Fibroblast of the conjunctiva (primary cell): ENCODE data around the gene PROS1.
A peak's percentile ranks its signal among the peaks of the same experiment; 100 is the strongest.

Experiments
- DNase-seq: peaks from one replicate; pipeline ENCODE4 v3.0.0-alpha.2; 2010; ENCODE audit warnings: low read depth

Gene PROS1

GRCh38 chr3:93973131-93974126 lies at the start of gene PROS1:
TSS of gene PROS1 (minus strand) at chr3:93973896. CDS start at chr3:93973749, 147 bp downstream.
- peak; percentile 56 for DNase-seq

DNA sequence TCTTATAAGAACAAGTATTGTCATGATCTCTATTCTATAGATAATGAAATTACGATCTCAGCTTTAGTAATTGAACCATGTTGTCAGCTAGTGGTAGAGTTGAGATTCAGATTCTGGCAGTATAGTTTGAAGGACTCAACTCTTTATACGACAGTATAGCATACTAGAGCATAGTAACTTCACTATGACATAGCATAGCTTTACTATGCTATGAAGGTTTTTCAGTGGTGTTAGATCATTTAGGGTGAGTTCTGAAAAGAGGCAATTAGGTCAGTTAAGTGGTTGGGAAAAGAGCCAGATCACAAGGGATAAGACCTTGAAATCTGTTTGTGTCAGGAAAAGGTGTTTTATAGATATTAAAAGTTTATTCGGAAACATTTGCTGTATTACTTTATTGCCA lies 46.6 kb upstream of the PROS1 start:
- no peak for DNase-seq

DNA sequence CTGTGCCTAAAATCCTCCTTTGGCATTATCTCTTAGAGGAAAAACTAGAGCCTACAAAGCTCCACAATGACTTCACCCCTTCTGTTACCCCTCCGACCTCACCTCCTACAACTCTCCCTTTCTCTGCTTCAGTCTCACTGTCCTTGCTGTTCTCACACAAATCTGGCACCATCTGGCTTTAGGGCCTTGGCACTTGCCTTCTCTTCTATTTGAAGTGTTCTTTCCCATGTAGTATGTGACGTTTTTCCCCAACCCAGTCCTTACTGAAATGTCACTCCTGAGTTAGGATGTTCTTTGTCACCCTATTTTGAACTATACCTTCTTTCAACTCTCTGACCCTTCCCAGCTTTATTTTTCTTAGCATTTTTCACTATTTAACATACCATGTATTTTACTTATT lies 46.0 kb upstream of the PROS1 start:
- DNase-seq, result no peak

GRCh38 chr3:94015025-94015424 lies 41.3 kb upstream of the PROS1 start:
- DNase-seq, result no peak

DNA sequence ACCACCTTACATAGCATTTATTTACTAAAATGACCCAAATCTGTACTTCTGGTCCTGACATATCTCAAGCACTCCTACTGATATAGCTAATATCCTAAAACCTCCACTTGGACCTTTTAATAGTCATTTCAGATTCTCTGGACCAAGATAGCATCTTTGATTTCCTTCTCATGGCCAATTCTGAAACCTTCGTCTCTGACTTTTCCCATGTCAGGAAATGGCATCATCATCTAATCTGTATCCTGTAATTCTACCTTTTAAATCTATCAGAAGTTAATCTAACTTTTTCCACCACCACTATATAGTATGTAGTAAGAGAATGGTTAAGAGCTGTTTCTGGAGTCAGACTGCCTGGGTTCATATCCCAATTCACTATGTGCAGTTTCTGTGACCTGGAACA lies 38.5 kb upstream of the PROS1 start:
- no peak for DNase-seq

DNA sequence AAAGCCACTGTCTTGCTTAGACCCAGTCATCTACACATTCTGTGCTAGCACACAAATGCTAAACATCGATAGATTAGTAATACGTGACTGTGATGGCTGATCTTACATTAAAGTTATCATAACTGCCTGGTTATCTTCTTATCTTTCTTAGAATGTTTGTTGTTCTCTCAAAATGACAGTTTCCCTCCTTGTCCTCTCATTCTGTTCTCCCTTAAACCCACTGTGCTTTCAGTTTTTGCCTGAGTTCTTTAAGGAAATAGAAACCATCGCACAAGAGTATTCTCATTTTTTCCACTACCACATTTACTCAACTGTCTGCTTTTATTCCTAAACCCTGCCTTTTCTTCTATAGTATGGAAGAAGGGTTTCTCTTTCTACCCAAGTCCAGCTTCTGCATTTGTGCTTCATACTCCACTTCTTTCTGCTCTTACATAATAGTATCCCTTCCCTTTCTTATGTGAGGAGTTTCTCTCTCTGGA lies 37.6 kb upstream of the PROS1 start:
- no peak for DNase-seq

DNA sequence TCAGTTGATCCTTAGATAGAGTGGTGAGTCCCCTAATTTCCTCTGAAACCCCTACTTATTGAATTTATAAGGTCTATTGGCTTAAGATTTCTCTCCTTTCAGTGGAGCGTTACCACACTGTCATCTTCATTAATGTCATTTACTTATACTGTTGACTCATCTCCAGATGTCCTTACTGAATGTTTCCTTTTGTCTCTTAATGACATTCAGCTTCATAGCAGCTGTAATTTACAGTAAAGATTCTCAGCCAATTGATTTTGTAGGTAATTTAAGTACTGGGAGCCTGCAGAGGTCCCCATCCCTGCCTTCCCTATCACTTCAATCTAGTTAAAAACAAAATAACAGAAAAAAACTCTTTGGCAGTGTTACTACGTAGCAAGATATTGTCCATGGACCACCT lies 35.9 kb upstream of the PROS1 start:
- DNase-seq, result no peak

DNA sequence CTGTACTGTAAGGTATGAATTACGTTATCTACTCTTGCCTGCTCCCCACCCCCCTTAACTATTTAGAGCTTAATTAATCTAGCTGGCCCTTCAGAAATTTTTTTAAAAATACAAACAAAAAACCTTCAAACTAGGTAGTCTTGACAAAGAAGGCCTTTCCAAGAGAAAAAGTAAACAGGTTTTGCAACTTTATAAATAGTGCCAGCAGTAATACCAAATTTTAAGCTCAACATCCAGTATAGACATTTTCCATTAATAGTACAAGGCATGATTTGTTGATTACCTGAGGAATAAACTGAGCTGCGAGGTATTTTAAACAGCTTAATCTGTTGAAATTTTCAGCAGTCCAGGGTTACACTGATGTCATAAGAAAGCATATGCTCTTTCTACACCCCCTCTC lies 34.6 kb upstream of the PROS1 start:
- DNase-seq, result no peak

DNA sequence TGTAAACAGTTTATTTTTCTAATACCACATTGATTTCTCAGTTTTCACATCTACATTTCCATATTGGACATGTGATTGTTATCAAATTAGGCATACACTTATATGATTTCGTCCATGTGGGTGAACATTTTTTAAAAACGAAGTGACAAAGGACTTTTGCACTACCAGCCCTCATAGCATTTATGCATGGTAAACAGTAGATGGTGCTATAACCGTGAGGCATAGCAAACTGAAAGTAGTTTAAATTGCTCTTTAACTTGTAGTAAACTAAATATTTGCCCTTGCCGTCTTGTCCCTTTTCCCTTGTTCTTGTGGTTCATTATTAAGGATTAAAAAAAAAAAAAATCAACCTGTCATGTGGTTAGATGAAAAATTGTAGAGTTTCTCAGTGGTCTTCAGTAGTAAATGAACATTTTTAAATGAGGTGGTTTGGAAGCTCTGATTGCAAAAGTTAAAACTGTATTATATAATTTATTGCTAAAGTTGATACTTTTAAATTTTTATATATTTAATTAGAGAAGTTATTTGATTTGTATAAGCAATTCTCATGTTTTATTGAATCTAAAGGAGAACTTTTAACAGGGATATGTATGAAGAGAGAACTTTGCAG lies 30.7 kb upstream of the PROS1 start:
- DNase-seq, result peak; percentile 69

GRCh38 chr3:94001827-94002495 lies 28.3 kb upstream of the PROS1 start:
- no peak for DNase-seq

- DNase-seq, result no peak
These were observed 27.5 kb upstream of the PROS1 start for GRCh38 chr3:94001191-94001590.

DNA sequence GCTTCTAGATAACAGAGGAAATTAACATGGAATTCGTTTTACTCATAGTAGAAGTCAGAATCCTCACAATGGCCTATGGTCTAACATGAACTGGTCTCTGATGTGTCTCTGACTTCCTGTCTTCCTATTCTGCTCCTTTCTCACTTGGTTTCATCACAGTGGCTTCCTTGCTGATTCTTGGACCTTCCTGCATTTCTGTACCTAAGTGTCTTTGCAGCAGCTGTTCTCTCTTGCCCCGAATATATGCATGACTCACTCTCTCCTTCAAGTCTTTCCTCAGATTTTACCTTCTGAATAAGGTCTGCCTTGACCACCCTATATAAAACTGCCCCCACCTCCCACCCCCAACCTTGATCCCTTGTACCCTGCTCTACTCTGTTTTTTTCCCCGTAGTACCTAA lies 20.4 kb upstream of the PROS1 start:
- no peak for DNase-seq

DNA sequence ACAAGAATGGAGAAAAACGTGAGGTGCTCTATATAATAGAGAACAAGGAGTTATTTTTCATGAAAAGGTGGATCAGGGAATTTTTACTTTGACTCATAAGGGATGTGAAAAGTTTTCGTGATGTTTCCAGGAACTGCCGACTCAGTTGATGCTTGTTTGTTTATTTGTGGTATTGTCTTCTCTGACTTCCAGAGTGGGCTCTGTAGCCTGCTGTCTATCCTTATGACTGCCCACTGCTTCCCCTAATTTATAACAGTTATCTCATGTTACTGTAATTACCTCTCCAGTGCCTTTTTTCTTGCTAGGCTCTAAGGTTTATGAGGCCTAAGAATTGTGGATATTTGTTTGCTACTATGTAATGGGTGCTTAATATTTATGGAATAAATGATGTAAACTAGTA lies 18.5 kb upstream of the PROS1 start:
- no peak for DNase-seq

- DNase-seq, result no peak
These were observed 17.9 kb upstream of the PROS1 start for GRCh38 chr3:93991631-93992030.

DNA sequence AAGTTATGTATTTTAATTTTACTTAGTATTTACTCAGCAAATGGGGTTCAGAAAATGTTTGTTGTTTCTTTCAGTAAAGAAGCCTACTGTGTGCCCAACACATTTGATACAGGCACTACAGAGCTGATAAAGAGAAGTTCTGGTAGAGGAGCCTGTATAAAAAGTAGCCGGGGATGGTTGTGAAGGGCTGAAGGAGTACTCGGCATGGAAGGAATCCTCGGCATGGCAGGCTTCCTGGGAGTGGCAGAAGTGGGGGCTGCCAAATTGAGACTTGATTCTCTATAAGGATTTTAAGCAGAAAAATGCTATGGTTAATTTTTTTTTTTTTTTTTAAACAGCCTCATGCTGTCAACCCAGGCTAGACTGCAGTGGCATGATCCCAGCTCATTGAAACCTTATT lies 15.5 kb upstream of the PROS1 start:
- DNase-seq, result no peak

- DNase-seq, result no peak
These were observed 15.1 kb upstream of the PROS1 start for GRCh38 chr3:93988764-93989163.

DNA sequence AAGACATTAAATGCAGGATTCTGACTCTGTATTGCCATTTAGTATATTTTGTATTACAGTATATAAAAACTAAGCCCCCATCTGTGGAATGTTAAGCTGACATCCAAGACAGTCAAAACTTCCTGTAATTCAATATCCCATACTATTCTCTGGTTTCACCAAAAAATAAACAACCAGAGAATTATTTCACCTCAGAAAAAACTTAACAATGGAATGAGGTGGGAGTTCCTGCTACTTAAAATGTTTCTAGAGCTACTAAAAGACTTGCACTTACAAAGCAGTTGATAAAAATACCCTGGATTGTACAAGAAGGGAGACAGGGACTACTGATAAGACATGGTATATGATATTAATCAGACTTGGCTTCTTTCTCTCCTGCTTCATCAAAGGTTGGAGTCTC lies 14.6 kb upstream of the PROS1 start:
- no peak for DNase-seq

- no peak for DNase-seq
These were observed 10.9 kb upstream of the PROS1 start for GRCh38 chr3:93984618-93985017.

- DNase-seq, result no peak
These were observed 9.7 kb upstream of the PROS1 start for GRCh38 chr3:93983408-93983807.

DNA sequence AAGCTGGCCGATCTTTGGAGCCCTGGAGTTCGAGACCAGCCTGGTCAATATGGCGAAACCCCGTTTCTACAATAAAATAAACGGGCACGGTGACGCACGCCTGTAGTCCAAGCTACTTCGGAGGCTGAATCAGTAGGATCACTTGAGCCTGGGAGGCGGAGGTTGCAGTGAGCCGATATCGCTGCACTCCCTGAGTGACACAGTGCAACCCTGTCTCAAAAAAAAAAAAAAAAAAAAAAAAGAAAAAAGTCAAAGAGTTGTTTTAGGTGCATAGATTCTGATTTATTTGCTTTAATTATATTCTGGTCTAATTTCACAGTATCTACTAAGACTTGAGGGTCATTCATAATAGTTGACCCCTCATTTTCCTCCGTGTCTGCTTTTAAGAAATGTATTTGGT lies 8.0 kb upstream of the PROS1 start:
- no peak for DNase-seq

DNA sequence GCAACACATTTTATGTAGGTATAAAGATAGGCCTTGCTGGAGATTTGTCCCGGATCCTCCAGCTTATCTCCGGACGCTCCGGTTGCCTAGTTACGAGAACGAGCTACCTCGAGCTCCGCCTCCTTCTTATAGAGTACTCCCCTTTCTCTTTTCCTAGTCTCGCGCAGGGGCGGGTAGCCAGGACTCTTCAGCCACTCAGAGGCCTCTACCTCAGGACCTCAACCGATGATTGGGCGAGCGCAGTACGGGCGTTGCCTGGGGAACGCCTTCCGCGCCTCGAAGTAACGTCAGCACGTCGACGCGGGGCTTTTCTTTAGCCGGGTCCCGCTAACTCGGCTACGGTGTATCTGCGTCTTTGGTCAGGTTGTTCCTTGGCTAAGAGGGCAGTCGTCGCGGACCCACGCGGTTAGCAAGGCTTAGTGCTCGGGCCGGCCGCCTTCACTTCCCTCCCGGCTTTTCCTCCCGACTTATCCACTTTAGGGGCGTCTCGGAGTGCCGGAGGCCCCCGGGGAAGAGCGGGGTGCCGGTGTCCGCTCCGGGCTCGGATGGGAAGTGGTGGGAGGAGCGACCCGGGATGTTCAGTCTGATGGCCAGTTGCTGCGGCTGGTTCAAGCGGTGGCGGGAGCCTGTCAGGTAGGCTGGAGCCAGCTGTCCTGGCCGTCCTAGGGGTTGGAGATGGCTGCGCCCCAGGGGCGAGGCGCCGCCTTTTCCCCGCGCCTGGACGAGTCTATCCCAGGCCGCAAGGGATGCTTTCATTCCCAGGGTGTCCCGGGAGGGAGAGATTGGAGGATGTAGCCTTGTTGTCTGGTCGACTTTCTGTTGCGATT lies 6.4 kb upstream of the PROS1 start, which contains the start of gene ARL13B:
Gene ARL13B, plus strand, starts transcription at position 306 of the 827 bp plus-strand sequence. Its CDS starts 269 bp downstream, at position 575.
- DNase-seq, result peak; percentile 96

DNA sequence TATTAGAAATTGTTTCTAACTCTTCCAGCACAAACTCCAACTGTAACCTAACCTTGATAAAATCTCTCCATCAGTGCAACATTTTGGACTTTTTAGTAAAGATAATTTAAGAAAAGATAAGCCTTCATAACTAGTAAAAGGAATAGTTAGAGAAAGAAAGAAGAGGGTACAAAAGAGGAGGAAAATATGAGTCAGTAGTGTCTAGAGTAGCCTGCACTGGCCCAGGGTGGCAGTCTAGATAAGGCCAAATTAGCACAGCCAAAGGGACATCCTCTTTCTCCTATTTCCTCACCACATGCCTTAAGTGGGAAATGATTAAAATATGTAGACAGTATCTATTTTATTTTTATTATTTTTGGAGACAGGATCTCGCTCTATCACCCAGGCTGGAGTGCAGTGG lies 3.7 kb downstream of the PROS1 start:
- no peak for DNase-seq
